ENCODE measurements around the gene ABHD17A. TPM values are rescaled to one million over a fixed set of nuclear protein-coding genes. Genes with fewer than 3 reads are reported as not detected.

The ABHD17A gene
- total RNA-seq, 1 experiment from 2014 or later, result 68.2 TPM

- H3K4me1 ChIP-seq (ENCODE audit: control insufficient read depth in 1 of 2, insufficient read depth in 2 of 2, low read length in 2 of 2), result peaks cover 3 to 19% of the 10 kb centered on the region in 2 experiments; a peak in 3 of 4 replicates
- DNase-seq (ENCODE audit: low read depth, low spot score) (no peak), ATAC-seq (no peak)
- H4K20me1 ChIP-seq (ENCODE audit: insufficient read depth), result no peaks in the 10 kb centered on the region
- no peaks in the 10 kb centered on the region for H3K27me3 ChIP-seq (ENCODE audit: insufficient read depth, low read length)
- H3K9me2 ChIP-seq (ENCODE audit: insufficient read depth), result no peaks in the 10 kb centered on the region
- H3K4me2 ChIP-seq (ENCODE audit: low read length), result no peak overlapping the region
- H3K4me3 ChIP-seq (replicated peaks in 1 of 2; ENCODE audit: low read depth in 1 of 2, low read length in 2 of 2), result no peak overlapping the region
- POLR2A ChIA-PET, result no interaction called here
- no peak for TF ChIP-seq CEBPB (IDR thresholded peaks at IDR 0.05; ENCODE audit: low read depth)
- TF ChIP-seq ATF3 (IDR thresholded peaks at IDR 0.05), result no peak
- no peak for TF ChIP-seq EGR1 (IDR thresholded peaks at IDR 0.05; ENCODE audit: low read depth)
- no peak for TF ChIP-seq CTCF (IDR thresholded peaks at IDR 0.05 in 2 of 3, conservative IDR thresholded peaks at IDR 0.05 in 1 of 3; ENCODE audit: borderline replicate concordance in 1 of 3, insufficient read depth in 1 of 3, low read depth in 2 of 3, low read length in 2 of 3)
- no peak for TF ChIP-seq EZH2 (IDR thresholded peaks at IDR 0.05)
- CTCF ChIA-PET, result no interaction called here
- H3K27ac ChIP-seq (ENCODE audit: low read depth, low read length), result no peak overlapping the region
- no peak overlapping the region for H2AFZ ChIP-seq (ENCODE audit: low read depth, low read length, poor library complexity, severe bottlenecking)
- H3K79me2 ChIP-seq (ENCODE audit: insufficient read depth, low read length), result peaks cover 91% of the 10 kb centered on the region
- no peak overlapping the region for H3K9ac ChIP-seq (ENCODE audit: low read length)
- BruUV-seq (replicated peaks), result no TSS peak
- H3K36me3 ChIP-seq (ENCODE audit: control insufficient read depth in 1 of 2, insufficient read depth in 2 of 2, low read length in 2 of 2), result peaks cover 8 to 11% of the 10 kb centered on the region in 2 experiments; a peak in 3 of 4 replicates
- H3K9me3 ChIP-seq (ENCODE audit: control insufficient read depth in 1 of 2, insufficient read depth in 1 of 2, low read depth in 1 of 2, low read length in 2 of 2), result no peaks in the 10 kb centered on the region
- intact Hi-C loops (cut with micrococcal nuclease), result loop anchor here (5.0 kb wide), 1 partner anchor 243 kb away; the partner anchor contains the start of gene AP3D1
- RAD21 ChIA-PET (ENCODE audit: low non-redundant PET in 1 of 2, low total read pairs in 2 of 2, uncharacterized antibody in 2 of 2, unreplicated experiment in 2 of 2), result no interaction called here
Observed at GRCh38 chr19:1909761-1910080, 24.4 kb upstream of the ABHD17A start.

GRCh38 chr19:1908364-1908678, 23.0 kb upstream of the ABHD17A start:
- DNase-seq (ENCODE audit: low read depth, low spot score), result no peak
- TF ChIP-seq ZBTB33 (IDR thresholded peaks at IDR 0.05; ENCODE audit: extremely low read depth, insufficient replicate concordance, low read length), result no peak
- TF ChIP-seq YY1 (IDR thresholded peaks at IDR 0.05; ENCODE audit: extremely low read depth, insufficient replicate concordance, low read depth, low read length), result no peak
- no peak for TF ChIP-seq ELF1 (IDR thresholded peaks at IDR 0.05; ENCODE audit: borderline replicate concordance, low read depth)
- no peak for TF ChIP-seq RAD21 (IDR thresholded peaks at IDR 0.05; ENCODE audit: low read depth)
- TF ChIP-seq TCF7L2 (IDR thresholded peaks at IDR 0.05; ENCODE audit: borderline replicate concordance, extremely low read depth, insufficient read depth, insufficient read length), result no peak
- TF ChIP-seq ZNF274 (IDR thresholded peaks at IDR 0.05; ENCODE audit: low read depth, low read length), result no peak
- no peak for TF ChIP-seq ATF3 (IDR thresholded peaks at IDR 0.05)
- no peak for TF ChIP-seq MAX (IDR thresholded peaks at IDR 0.05)
- TF ChIP-seq FOSL1 (IDR thresholded peaks at IDR 0.05; ENCODE audit: low read depth), result no peak
- H3K27ac ChIP-seq (ENCODE audit: low read depth, low read length), result no peak overlapping the region
- BruUV-seq (replicated peaks), result no TSS peak
- no peak overlapping the region for H3K9ac ChIP-seq (ENCODE audit: low read length)
- H3K4me3 ChIP-seq (replicated peaks in 1 of 2; ENCODE audit: low read depth in 1 of 2, low read length in 2 of 2), result no peak overlapping the region
- intact Hi-C loops (cut with micrococcal nuclease), result loop anchor here (5.0 kb wide), 1 partner anchor 244 kb away; the partner anchor contains the start of gene AP3D1
- peaks cover 9 to 26% of the 10 kb centered on the region in 2 experiments; a peak in 3 of 4 replicates for H3K4me1 ChIP-seq (ENCODE audit: control insufficient read depth in 1 of 2, insufficient read depth in 2 of 2, low read length in 2 of 2)
- no peaks in the 10 kb centered on the region for H4K20me1 ChIP-seq (ENCODE audit: insufficient read depth)
- no peaks in the 10 kb centered on the region for H3K9me3 ChIP-seq (ENCODE audit: control insufficient read depth in 1 of 2, insufficient read depth in 1 of 2, low read depth in 1 of 2, low read length in 2 of 2)
- H3K27me3 ChIP-seq (ENCODE audit: insufficient read depth, low read length), result no peaks in the 10 kb centered on the region
- peaks cover 77% of the 10 kb centered on the region for H3K79me2 ChIP-seq (ENCODE audit: insufficient read depth, low read length)
- RAD21 ChIA-PET (ENCODE audit: low non-redundant PET in 1 of 2, low total read pairs in 2 of 2, uncharacterized antibody in 2 of 2, unreplicated experiment in 2 of 2), result no interaction called here
- POLR2A ChIA-PET, result no interaction called here
- CTCF ChIA-PET, result no interaction called here
- ATAC-seq, result no peak
- no peak overlapping the region for H3K4me2 ChIP-seq (ENCODE audit: low read length)
- H2AFZ ChIP-seq (ENCODE audit: low read depth, low read length, poor library complexity, severe bottlenecking), result no peak overlapping the region
- H3K36me3 ChIP-seq (ENCODE audit: control insufficient read depth in 1 of 2, insufficient read depth in 2 of 2, low read length in 2 of 2), result peaks cover 7% of the 10 kb centered on the region in 2 experiments; a peak in 2 of 4 replicates
- H3K9me2 ChIP-seq (ENCODE audit: insufficient read depth), result no peaks in the 10 kb centered on the region
